BE2C (cell line): ENCODE data around the gene ANO1.

Experiments
- DNase-seq: peaks from one replicate; pipeline ENCODE4 v3.0.0-alpha.2; 2020
- H3K27me3 ChIP-seq: fragments of 250-450 bp; sonication (Bioruptor Pico); 2 replicates; pipeline ENCODE4 v1.5.1; 2020; ENCODE audit warnings: mild to moderate bottlenecking
- H3K36me3 ChIP-seq: fragments of 250-450 bp; sonication (Bioruptor Pico); 2 replicates; pipeline ENCODE4 v1.5.1; 2020; ENCODE audit warnings: mild to moderate bottlenecking
- H3K4me1 ChIP-seq: fragments of 250-450 bp; sonication (Bioruptor Pico); 2 replicates; pipeline ENCODE4 v1.5.1; 2020
- H3K4me3 ChIP-seq: 2 replicates; pipeline ENCODE4 v1.5.1; 2011; ENCODE audit warnings: low read depth, low read length
- H3K9me3 ChIP-seq: fragments of 250-450 bp; sonication (Bioruptor Pico); 2 replicates; pipeline ENCODE4 v1.5.1; 2020
- TF ChIP-seq, protein P1 (sequence below): IDR thresholded peaks from 2 replicates; pipeline ENCODE4 v1.5.1; 2012; ENCODE audit warnings: mild to moderate bottlenecking, low read depth, low read length

Gene ANO1

DNA sequence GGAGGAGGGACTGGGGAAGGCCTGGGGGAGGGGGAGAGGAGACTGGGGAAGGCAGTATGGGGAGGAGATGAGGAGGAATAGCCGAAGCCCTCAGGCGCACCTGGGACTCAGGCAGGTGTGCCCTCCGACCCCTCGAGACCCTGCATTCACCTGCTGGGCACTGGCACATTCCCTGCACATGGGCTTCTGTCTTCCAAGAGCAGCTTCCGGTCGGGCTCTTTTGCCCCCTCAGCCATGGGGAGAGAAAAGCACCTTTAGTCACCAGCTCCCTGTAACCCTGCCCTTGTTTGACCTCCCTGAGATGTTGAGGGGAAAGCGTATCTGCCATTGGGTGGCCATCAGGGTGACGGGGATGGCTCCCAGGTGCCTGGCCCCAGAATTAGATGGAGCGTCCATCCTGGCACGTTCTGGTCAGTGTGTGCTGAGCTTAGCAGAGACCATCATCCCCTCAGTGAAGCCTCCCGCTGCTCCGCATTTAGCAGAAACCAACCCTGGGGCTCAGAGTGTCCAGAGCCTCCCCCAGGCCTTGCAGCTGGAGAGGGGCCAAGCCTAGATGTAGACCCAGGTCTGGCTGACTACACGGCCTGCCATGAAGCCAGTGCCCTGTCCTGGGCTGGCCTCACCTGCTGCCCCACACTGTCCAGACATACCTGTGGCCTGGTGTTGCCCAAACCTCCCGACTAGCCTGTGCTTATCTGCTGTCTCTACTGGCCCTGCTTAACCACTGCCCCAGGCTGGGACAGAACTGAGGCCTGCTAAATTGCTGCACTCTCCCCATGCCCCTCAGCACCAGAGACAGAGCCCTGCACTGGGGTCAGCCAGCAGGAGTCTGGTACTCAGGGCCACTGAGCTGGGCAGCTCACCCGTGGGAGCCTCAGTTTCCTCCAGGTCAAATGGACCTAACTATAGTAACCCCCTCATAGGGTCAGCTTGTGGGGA, 6.2 kb downstream of the ANO1 start:
- Histone ChIP-seq H3K4me1 (no peaks in the 10 kb centered on the region), H3K27me3 (peaks cover 9% of the 10 kb centered on the region), H3K9me3 (no peaks in the 10 kb centered on the region), H3K36me3 (no peaks in the 10 kb centered on the region), H3K4me3 (no peak overlapping the region)
- DNase-seq, result peak; percentile 36
- TF ChIP-seq, protein P1, sequence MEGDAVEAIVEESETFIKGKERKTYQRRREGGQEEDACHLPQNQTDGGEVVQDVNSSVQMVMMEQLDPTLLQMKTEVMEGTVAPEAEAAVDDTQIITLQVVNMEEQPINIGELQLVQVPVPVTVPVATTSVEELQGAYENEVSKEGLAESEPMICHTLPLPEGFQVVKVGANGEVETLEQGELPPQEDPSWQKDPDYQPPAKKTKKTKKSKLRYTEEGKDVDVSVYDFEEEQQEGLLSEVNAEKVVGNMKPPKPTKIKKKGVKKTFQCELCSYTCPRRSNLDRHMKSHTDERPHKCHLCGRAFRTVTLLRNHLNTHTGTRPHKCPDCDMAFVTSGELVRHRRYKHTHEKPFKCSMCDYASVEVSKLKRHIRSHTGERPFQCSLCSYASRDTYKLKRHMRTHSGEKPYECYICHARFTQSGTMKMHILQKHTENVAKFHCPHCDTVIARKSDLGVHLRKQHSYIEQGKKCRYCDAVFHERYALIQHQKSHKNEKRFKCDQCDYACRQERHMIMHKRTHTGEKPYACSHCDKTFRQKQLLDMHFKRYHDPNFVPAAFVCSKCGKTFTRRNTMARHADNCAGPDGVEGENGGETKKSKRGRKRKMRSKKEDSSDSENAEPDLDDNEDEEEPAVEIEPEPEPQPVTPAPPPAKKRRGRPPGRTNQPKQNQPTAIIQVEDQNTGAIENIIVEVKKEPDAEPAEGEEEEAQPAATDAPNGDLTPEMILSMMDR, result no peak

DNA sequence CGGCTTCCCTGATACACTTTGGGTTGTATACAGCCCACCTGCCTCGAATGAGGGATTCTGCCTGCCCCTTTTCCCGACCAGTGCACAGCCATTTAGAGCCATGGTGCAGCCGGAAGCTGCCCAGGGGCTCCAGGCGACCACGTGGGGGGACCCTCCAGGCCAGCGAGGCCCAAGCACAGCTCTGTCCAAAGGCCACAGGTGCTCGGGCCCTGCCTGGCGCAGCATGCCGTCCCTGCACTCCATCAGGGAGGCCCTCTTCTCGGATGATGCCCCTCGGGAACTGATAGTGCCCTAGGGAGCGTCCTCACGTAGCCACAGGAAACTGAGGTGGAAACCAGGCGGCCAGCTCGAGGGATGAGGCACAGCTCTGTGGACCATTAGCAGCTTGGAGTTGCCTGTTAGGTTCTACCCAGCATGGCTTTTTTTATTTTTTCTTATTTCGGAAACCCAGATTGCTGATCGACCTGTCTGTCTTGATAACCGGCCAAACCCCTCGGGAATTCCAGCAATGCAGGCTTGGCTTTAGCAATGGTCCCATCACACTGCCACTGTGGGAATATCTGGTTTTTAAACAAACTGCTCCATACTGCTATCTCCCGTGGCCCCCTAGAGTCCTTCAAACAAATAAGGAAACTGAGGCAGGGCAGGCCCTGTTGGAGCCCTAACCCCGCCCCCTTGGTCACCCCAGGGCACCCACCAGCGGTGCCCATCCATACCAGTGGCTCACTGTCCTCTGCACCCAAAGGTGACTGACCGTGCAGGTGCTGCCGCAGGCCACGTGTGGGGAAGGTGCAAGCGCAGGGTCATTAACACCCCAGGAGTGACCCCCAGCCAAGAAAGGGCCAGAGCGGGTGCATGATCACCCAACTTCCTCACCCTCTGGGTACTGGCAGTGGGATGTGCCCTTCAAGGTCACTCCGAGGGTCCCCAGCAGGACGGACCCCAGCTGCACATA, 8.0 kb downstream of the ANO1 start:
- Histone ChIP-seq H3K4me1 (no peaks in the 10 kb centered on the region), H3K36me3 (no peaks in the 10 kb centered on the region), H3K27me3 (no peaks in the 10 kb centered on the region), H3K4me3 (no peak overlapping the region), H3K9me3 (no peaks in the 10 kb centered on the region)
- TF ChIP-seq, protein P1, result no peak
- no peak for DNase-seq

DNA sequence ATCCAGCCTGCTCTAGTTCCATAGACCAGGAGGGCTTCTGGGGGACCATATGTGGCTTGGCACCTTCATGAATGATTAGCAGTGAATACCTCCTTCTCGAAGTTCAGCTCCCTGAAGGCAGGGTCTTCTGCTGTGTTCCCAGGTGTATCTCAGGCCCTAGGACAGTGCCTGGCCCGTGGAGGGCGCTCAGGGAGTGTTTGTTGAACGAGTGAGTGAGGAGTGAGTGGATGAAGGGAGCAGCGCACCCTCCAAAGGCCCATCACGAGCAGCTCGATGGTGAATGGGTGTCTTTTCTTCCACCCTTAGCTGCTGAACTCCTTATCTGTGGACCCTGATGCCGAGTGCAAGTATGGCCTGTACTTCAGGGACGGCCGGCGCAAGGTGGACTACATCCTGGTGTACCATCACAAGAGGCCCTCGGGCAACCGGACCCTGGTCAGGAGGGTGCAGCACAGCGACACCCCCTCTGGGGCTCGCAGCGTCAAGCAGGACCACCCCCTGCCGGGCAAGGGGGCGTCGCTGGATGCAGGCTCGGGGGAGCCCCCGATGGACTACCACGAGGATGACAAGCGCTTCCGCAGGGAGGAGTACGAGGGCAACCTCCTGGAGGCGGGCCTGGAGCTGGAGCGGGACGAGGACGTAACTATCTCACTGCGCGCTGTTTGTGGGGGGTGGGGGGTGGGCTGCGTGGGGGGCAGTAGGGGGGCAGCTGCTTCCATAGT, 9.5 kb downstream of the ANO1 start:
- H3K4me1 ChIP-seq, result no peaks in the 10 kb centered on the region
- TF ChIP-seq, protein P1, result 0 out of 2 replicates have a peak, but pooled peaks have one; percentile 1
- no peak overlapping the region for H3K4me3 ChIP-seq
- DNase-seq, result no peak
- H3K27me3 ChIP-seq, result no peaks in the 10 kb centered on the region
- no peaks in the 10 kb centered on the region for H3K36me3 ChIP-seq
- H3K9me3 ChIP-seq, result no peaks in the 10 kb centered on the region

DNA sequence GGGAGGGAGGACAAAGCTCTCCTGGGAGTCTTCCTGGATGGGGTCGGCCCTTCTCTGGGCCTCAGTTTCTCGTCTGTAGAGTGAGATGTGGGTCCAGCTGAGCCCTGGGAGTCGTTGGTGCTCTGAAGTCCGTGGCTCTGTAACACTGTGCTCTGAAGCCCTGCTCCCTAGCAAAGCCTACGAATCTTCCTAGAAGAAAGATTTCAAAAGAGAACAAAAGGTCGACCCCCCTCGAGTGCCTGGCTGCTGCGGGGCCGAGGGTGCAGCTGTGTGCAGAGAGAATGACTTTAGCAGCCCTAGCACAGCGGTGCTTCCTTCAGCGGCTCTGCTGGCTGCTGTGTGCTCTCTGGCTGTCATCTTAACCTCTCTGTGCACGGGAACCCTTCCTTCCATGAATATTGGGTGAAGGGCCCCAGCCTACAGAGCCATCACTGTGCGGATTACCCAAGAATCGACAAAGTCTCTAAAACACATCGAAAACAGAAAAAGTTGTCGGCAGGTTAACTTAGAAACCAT, 10.7 kb downstream of the ANO1 start:
- no peaks in the 10 kb centered on the region for H3K9me3 ChIP-seq
- H3K36me3 ChIP-seq, result no peaks in the 10 kb centered on the region
- TF ChIP-seq, protein P1, result no peak
- no peak for DNase-seq
- no peaks in the 10 kb centered on the region for H3K4me1 ChIP-seq
- H3K4me3 ChIP-seq, result no peak overlapping the region
- no peaks in the 10 kb centered on the region for H3K27me3 ChIP-seq

DNA sequence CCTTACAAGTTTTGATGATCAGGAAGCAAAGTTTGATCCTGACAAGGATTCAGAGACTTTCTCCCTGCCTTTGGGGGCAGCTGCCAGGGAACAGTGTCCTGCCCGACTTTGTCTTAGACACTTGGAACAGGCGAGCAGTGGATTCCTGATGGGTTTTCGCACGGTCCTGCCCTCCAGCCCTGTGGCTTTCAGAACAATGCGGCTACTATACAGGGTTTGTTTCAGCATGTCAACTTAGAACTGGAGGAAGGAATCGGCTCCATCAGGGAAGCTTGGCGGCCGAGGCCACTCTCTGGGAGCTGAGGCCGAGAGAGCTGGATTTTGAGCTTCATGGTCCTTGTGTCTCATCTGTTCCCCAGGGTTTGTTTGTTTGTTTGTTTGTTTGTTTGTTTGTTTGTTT, 11.5 kb downstream of the ANO1 start:
- TF ChIP-seq, protein P1, result no peak
- no peak for DNase-seq
- no peaks in the 10 kb centered on the region for H3K4me1 ChIP-seq
- H3K4me3 ChIP-seq, result no peak overlapping the region
- no peaks in the 10 kb centered on the region for H3K36me3 ChIP-seq
- H3K9me3 ChIP-seq, result no peaks in the 10 kb centered on the region
- no peaks in the 10 kb centered on the region for H3K27me3 ChIP-seq
